Femur (tissue), 1 donor: Measurements from ENCODE around the gene SORCS2.
"Not testable (repeated sequence)": the region's sequence is repeated elsewhere in the genome, so short reads cannot be mapped to it uniquely, and the experiment has no call there.

Source experiments
- DNase-seq: peaks from one replicate; pipeline ENCODE4 v3.0.0-alpha.2; 2017

The SORCS2 gene

GRCh38 chr4:7575426-7575825 lies 383.1 kb downstream of the SORCS2 start:
- DNase-seq, result no peak

DNA sequence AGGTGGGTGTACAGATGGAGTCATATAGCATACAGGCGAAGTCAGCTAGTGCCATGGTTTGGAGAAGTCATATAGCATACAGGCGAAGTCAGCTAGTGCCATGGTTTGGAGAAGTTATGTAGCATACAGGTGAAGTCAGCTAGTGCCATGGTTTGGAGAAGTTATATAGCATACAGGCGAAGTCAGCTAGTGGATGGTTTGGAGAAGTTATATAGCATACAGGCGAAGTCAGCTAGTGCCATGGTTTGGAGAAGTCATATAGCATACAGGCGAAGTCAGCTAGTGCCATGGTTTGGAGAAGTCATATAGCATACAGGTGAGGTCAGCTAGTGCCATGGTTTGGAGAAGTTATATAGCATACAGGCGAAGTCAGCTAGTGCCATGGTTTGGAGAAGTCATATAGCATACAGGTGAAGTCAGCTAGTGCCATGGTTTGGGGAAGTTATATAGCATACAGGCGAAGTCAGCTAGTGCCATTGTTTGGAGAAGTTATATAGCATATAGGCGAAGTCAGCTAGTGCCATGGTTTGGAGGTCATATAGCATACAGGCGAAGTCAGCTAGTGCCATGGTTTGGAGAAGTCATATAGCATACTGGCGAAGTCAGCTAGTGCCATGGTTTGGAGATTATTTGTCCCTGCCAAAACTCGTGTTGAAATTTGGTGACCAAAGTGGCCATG lies 385.2 kb downstream of the SORCS2 start:
- not testable (repeated sequence) for DNase-seq

- peak; percentile 71 for DNase-seq
These were observed 389.1 kb downstream of the SORCS2 start for GRCh38 chr4:7581477-7581876.

GRCh38 chr4:7582313-7583097 lies 390.2 kb downstream of the SORCS2 start:
- no peak for DNase-seq

- no peak for DNase-seq
These were observed 391.8 kb downstream of the SORCS2 start for GRCh38 chr4:7584098-7584497.

DNA sequence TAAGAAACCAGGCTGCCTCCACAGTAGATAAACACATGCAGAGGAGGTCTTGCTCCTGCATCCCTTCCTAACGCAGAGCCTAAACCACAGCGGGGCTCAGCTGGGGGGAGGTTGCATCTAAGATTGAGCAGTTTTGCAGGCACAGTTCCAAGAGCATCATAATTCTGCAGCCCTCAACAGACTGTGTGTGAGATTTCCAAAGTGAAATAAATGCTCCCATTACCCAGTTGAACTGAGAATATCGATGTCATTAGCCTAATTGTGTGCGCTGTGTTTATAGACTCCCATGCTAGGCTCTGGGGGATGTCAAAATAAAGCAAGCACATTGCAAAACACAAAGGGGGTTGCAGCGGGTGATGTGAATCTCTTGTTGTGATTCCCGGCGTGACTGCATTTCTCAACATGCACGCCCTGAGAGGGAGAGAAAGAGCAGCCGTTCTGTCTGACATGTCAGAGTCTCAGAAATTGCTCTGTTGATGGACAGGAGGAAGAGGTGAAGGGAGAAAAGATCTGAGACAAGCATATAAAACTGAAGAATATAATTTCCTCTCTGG lies 392.3 kb downstream of the SORCS2 start:
- DNase-seq, result no peak

DNA sequence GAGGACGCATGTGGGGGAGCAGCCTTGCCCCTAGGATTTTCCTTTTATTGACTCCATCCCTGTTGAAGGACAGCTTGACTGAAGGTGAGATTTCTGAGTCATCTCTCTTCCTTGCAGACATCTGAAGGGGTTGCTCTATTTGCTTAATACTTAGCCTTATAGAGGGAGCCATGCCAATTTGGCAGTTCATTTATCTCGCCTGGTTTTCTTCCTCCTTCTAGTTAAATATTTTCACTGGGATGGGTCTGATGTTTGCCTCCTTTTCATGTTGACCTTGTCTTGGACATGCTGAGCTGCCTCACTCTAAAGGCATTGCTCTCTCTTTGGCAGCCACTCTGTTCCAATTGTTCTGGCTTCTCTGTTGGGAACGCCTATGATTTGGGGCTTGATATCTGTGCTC lies 393.4 kb downstream of the SORCS2 start:
- no peak for DNase-seq

GRCh38 chr4:7587433-7588405 lies 395.4 kb downstream of the SORCS2 start:
- DNase-seq, result no peak

- DNase-seq, result no peak
These were observed 397.9 kb downstream of the SORCS2 start for GRCh38 chr4:7590189-7590588.

DNA sequence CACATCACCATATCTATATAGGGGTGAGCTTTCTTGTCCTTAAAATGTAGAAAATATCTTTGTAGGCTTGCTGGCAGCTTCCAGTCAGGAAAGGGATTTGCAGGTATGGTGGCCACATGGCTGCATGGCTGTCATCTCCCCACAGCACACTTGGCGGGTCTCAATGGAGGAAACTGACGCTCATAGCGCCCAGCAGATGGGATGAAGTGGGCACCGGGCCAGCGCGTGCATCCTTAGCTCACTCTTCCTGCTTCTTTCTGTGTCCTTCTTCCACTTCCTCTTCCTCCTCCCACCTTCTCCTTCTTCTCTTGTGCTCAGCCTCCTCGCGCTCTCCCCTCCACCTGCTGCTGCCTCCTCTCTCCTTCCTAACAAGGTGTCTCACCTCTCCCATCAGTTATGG lies 398.6 kb downstream of the SORCS2 start:
- no peak for DNase-seq

GRCh38 chr4:7591409-7592053 lies 399.2 kb downstream of the SORCS2 start:
- no peak for DNase-seq

- DNase-seq, result no peak
These were observed 401.5 kb downstream of the SORCS2 start for GRCh38 chr4:7593646-7594412.

- DNase-seq, result no peak
These were observed 403.7 kb downstream of the SORCS2 start for GRCh38 chr4:7595934-7596461.

DNA sequence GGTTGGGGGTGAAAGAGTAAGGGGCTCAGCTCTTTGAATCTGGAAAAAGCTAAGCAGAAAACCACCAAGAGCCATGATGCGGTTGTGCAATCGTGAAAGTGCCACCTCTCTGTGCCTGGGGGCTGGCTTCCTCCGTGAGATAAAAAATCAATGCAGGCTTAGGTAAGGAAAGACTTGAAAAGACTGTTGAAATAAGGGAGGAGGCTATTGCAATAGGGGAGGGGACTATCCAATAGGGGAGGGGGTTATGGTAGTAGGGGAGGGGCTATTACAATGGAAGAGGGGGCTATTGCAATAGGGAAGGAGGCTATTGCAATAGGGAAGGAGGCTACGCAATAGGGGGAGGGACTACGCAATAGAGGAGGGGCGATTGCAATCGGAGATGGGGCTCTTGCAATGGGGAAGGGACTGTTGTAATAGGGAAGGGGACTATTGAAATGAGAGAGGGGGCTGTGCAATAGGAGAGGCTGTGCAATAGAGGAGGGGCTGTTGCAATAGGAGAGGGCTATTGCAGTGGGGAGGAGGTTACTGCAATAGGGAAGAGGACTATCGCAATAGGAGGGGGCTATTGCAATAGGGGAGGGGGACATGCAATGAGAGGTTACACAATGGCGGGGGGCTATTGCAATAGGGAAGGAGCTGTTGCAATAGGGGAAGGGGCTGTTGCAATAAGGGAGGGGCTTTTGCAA lies 404.7 kb downstream of the SORCS2 start:
- no peak for DNase-seq

DNA sequence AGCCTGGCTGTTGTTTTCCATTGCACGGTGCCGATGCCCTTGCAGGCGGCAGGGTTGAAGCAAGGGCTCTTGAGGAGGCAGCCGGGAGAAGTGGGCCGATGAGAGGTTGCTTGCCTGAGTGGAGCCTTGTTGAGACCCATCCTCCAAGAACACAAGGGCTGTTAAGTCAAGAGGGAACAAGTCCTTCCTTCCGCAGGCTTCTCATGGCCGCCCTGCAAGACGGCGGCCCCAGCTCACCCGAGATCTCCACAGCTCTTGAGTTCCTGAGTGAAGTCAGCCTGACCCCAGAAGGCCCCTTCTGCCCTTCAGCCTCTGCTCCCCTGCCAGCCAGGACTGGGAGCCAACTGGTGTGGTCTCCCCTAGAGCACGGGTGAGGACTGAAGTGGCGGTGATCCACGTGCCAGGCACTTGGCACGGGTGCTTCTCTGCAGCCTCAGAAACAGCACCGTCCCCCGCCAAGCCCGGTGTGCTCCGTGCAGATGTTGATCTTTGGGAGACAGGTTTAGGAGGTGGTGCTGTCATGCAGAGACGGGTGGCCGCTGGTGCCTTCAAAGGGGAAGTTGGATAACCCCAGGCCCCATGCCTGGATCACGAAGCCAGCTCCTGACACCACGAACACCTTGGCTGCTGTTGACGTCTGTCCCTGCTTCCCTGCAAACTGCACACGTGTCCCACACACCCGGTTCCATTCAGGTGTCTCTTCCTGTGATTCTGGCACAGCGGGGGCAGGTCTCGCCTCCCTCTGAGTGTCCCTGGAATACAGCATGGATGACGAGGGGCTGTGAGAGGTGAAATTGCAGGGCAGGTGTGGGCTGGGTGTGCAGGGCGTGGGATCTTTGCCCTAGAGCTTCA lies 406.8 kb downstream of the SORCS2 start:
- no peak for DNase-seq

- DNase-seq, result no peak
These were observed 407.9 kb downstream of the SORCS2 start for GRCh38 chr4:7600247-7600646.

DNA sequence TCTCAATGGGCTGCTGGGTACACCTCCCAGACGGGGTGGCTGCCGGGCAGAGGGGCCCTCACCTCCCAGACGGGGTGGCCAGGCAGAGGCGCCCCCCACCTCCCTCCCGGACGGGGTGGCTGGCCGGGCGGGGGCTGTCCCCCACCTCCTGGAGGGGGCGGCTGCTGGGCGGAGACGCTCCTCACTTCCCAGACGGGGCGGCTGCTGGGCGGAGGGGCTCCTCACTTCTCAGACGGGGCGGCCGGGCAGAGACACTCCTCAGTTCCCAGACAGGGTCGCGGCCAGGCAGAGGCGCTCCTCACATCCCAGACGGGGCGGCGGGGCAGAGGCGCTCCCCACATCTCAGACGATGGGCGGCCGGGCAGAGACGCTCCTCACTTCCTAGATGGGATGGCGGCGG lies 409.8 kb downstream of the SORCS2 start:
- DNase-seq, result not testable (repeated sequence)

DNA sequence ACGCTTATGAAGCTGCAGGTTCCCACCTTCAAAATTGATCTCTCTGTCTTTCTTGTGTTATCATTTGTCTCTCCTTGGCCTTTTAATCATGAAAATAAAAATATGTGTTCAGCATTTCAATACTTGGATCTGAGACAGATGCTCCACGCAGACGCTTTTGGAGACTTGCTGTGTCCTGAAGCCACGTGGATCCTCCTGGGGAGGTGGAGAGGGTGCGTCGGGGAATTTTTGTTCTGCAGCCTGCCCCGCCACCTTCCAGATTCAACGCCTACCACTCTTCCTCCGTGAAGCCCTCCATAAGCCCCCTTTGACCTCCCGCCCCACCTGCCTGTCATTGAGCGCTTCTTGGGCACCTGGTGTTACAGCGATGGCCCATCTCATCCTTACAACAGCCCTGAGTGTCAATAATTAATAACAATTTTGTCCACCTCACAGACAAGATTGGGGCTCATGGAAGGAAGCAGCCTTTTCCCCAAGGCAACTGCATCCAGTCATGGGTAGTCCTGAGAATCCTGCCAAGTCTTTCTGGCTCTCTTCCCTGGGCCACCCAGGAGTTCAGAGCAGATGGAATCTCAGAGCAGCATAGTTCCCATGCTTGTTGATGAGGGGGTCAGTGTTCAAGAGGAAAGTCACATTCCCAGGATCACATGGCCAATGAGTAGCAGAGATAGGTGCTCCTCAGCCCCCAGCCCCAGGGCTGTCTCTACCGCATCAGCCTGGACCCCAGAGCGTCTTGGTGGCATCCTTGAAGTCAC lies 415.0 kb downstream of the SORCS2 start:
- peak; percentile 55 for DNase-seq

DNA sequence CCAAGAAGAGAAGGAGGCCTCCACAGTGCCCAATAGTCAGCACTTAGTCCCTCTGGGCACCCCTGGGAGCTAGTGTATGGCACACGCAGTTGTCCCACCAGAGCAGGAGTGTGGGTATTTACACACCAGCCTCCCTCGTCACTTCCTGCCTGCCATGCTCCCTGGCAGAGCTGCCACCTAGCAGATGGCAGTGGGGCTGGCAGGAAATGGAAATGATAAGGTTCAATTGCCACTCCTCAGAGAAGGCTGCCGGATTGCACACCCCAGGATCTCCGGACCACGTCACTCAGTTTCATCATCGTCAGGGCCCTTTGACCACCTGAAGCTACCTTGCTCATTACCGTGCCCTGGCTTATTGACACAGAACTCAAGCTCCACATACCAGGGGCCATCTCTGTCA lies 415.7 kb downstream of the SORCS2 start:
- DNase-seq, result no peak
